Nephron (organoid): Measurements from ENCODE around the gene NTRK3.

Source experiments
- H3K27ac Mint-ChIP-seq, 3 experiments: 2 replicates each; pipeline ENCODE4 v1.8.0; 2020; ENCODE audit warnings: mixed read lengths in 3 of 3, mild to moderate bottlenecking in 2 of 3, moderate library complexity in 1 of 3
- H3K27me3 Mint-ChIP-seq: 2 replicates; pipeline ENCODE4 v1.8.0; 2021; ENCODE audit warnings: low read depth, mild to moderate bottlenecking, moderate library complexity, mixed read lengths
- H3K36me3 Mint-ChIP-seq: 2 replicates; pipeline ENCODE4 v1.8.0; 2020; ENCODE audit warnings: low read depth, mixed read lengths
- H3K4me1 Mint-ChIP-seq: 2 replicates; pipeline ENCODE4 v1.8.0; 2020; ENCODE audit warnings: mixed read lengths
- H3K4me3 Mint-ChIP-seq, 3 experiments: 2 replicates each; pipeline ENCODE4 v1.8.0; 2020; ENCODE audit warnings: mild to moderate bottlenecking in 3 of 3, mixed read lengths in 3 of 3, moderate library complexity in 2 of 3
- H3K9me3 Mint-ChIP-seq: 2 replicates; pipeline ENCODE4 v1.8.0; 2020; ENCODE audit warnings: mixed read lengths
- TF ChIP-seq, protein P1 (sequence below), 3 experiments: fragments of 200-600 bp; sonication (generic); IDR thresholded peaks; one replicate each; pipeline ENCODE4 v1.5.0; 2021; ENCODE audit warnings: antibody characterized with exemption in 3 of 3; ENCODE audit not compliant: unreplicated experiment in 3 of 3

NTRK3 gene

GRCh38 chr15:87873516-87873915 lies 383.0 kb downstream of the NTRK3 start:
- H3K27ac Mint-ChIP-seq = no peak overlapping the region
- TF ChIP-seq, protein P1, sequence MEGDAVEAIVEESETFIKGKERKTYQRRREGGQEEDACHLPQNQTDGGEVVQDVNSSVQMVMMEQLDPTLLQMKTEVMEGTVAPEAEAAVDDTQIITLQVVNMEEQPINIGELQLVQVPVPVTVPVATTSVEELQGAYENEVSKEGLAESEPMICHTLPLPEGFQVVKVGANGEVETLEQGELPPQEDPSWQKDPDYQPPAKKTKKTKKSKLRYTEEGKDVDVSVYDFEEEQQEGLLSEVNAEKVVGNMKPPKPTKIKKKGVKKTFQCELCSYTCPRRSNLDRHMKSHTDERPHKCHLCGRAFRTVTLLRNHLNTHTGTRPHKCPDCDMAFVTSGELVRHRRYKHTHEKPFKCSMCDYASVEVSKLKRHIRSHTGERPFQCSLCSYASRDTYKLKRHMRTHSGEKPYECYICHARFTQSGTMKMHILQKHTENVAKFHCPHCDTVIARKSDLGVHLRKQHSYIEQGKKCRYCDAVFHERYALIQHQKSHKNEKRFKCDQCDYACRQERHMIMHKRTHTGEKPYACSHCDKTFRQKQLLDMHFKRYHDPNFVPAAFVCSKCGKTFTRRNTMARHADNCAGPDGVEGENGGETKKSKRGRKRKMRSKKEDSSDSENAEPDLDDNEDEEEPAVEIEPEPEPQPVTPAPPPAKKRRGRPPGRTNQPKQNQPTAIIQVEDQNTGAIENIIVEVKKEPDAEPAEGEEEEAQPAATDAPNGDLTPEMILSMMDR (IDR thresholded peaks at IDR 0.05; ENCODE audit: unreplicated experiment in 3 of 3) = no peak
- H3K27me3 Mint-ChIP-seq = no peaks in the 10 kb centered on the region
- H3K4me3 Mint-ChIP-seq = no peak overlapping the region
- H3K36me3 Mint-ChIP-seq = no peaks in the 10 kb centered on the region
- H3K4me1 Mint-ChIP-seq = peaks cover 11% of the 10 kb centered on the region
- H3K9me3 Mint-ChIP-seq = no peaks in the 10 kb centered on the region

DNA sequence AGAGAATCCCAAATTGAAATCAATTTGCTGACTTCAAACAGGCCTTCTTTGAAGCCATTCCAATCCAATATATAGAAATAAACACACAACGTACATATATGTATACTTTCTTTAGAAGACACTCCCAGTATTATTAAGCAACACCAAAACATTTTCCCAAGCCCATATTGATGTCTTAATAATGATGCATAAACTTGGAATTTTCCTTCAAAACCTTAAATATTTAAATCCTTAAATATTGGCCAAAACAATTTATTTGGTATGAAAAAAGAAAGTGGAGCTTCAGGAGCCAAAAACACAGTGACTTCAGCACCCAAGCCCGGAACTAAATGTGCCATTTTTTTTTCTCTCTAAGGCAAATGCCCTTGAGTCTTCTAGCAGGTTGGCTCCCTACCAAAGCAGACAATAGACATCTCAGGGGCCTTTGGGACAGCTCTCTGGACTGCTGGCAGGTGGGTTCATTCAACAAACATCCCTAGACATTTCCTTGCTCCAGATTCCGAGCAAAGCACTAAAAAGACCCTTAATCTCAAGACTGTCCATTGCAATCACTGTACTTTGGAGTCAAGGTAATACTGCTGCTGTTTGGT lies 384.7 kb downstream of the NTRK3 start:
- TF ChIP-seq, protein P1 (IDR thresholded peaks at IDR 0.05; ENCODE audit: unreplicated experiment in 3 of 3) = no peak
- Mint-ChIP-seq H3K4me1 (peaks cover 6% of the 10 kb centered on the region), H3K27me3 (no peaks in the 10 kb centered on the region), H3K27ac (no peak overlapping the region), H3K9me3 (no peaks in the 10 kb centered on the region), H3K36me3 (no peaks in the 10 kb centered on the region), H3K4me3 (no peak overlapping the region)

DNA sequence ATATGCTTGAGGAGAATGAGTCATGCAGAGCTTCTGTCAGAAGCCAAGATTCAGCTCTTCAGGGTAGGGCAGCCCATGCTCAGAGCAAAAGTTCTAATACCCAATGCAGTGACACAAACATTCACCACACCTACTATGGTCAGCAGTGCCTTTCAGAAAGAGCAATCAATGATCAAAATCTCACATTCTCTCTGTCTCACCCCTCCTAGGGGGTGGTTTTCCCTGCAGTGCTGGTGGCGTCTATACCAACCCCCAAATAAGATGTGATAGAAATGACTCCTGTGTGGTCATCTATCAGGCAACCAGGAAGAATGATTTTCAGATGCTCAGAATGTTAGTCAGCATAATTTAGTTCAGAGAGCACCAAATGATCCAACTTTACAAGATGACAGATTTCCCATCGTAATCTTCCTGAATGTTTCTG lies 385.3 kb downstream of the NTRK3 start:
- no peak overlapping the region for H3K4me3 Mint-ChIP-seq
- H3K27me3 Mint-ChIP-seq = no peaks in the 10 kb centered on the region
- no peaks in the 10 kb centered on the region for H3K36me3 Mint-ChIP-seq
- peaks cover 6% of the 10 kb centered on the region for H3K4me1 Mint-ChIP-seq
- TF ChIP-seq, protein P1 (IDR thresholded peaks at IDR 0.05; ENCODE audit: unreplicated experiment in 3 of 3) = no peak
- H3K27ac Mint-ChIP-seq = no peak overlapping the region
- H3K9me3 Mint-ChIP-seq = no peaks in the 10 kb centered on the region

DNA sequence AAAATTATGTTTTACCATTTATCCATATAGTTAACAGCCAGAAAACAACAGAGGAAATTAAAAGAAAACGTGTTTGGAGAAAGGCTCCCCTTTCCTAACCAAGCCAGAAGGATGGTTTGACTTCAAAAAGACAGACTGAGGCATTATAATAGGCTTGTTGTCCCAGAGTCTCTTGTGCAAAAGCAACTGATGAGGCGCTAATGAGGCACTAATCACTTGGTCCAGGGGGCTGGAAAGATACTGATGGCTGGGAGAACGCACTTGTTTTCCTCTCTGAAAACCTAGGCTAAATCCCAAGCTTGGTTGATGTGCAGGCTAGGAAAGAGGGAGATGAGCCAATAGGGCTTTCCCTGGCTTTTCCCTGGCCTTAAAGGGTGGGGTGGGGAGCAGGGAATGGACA lies 389.6 kb downstream of the NTRK3 start:
- Mint-ChIP-seq H3K4me3 (no peak overlapping the region), H3K27ac (no peak overlapping the region), H3K4me1 (no peaks in the 10 kb centered on the region), H3K36me3 (no peaks in the 10 kb centered on the region), H3K27me3 (peaks cover 21% of the 10 kb centered on the region), H3K9me3 (no peaks in the 10 kb centered on the region)
- TF ChIP-seq, protein P1 (IDR thresholded peaks at IDR 0.05; ENCODE audit: unreplicated experiment in 3 of 3) = no peak

- no peak overlapping the region for H3K4me3 Mint-ChIP-seq
- no peaks in the 10 kb centered on the region for H3K4me1 Mint-ChIP-seq
- no peaks in the 10 kb centered on the region for H3K36me3 Mint-ChIP-seq
- H3K27ac Mint-ChIP-seq = no peak overlapping the region
- TF ChIP-seq, protein P1 (IDR thresholded peaks at IDR 0.05; ENCODE audit: unreplicated experiment in 3 of 3) = no peak
- peaks cover 21% of the 10 kb centered on the region for H3K27me3 Mint-ChIP-seq
- H3K9me3 Mint-ChIP-seq = no peaks in the 10 kb centered on the region
Measured at GRCh38 chr15:87863152-87863551, 393.4 kb downstream of the NTRK3 start.

GRCh38 chr15:87860743-87861142 lies 395.8 kb downstream of the NTRK3 start:
- Mint-ChIP-seq H3K9me3 (no peaks in the 10 kb centered on the region), H3K27me3 (peaks cover 16% of the 10 kb centered on the region), H3K36me3 (no peaks in the 10 kb centered on the region), H3K27ac (no peak overlapping the region), H3K4me1 (no peaks in the 10 kb centered on the region), H3K4me3 (no peak overlapping the region)
- TF ChIP-seq, protein P1 (IDR thresholded peaks at IDR 0.05; ENCODE audit: unreplicated experiment in 3 of 3) = no peak
